ENCODE results near the gene ACO1.
A peak's percentile ranks its signal among the peaks of the same experiment; 100 is the strongest.

Gene ACO1

GRCh38 chr9:32430720-32431119 is 46.3 kb downstream of the ACO1 start:
- no peak overlapping the region for H3K9ac ChIP-seq (ENCODE audit: low read length)
- no peak overlapping the region for H2AFZ ChIP-seq (ENCODE audit: low read depth, low read length, severe bottlenecking)
- no peaks in the 10 kb centered on the region for H3K36me3 ChIP-seq (ENCODE audit: low read length)
- H3K4me3 ChIP-seq (ENCODE audit: insufficient read depth, low read length, poor library complexity, severe bottlenecking) = no peak overlapping the region
- H3K9me3 ChIP-seq (ENCODE audit: insufficient read depth, low read length) = no peaks in the 10 kb centered on the region
- H3F3A ChIP-seq (ENCODE audit: insufficient read depth) = no peaks in the 10 kb centered on the region
- H3K9me2 ChIP-seq (replicated peaks; ENCODE audit: insufficient read depth, low read length) = no peaks in the 10 kb centered on the region
- TF ChIP-seq, protein P1, sequence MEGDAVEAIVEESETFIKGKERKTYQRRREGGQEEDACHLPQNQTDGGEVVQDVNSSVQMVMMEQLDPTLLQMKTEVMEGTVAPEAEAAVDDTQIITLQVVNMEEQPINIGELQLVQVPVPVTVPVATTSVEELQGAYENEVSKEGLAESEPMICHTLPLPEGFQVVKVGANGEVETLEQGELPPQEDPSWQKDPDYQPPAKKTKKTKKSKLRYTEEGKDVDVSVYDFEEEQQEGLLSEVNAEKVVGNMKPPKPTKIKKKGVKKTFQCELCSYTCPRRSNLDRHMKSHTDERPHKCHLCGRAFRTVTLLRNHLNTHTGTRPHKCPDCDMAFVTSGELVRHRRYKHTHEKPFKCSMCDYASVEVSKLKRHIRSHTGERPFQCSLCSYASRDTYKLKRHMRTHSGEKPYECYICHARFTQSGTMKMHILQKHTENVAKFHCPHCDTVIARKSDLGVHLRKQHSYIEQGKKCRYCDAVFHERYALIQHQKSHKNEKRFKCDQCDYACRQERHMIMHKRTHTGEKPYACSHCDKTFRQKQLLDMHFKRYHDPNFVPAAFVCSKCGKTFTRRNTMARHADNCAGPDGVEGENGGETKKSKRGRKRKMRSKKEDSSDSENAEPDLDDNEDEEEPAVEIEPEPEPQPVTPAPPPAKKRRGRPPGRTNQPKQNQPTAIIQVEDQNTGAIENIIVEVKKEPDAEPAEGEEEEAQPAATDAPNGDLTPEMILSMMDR (IDR thresholded peaks at IDR 0.05; ENCODE audit: insufficient read depth, low read length, poor library complexity, severe bottlenecking) = no peak
- TF ChIP-seq EZH2phosphoT487 (conservative IDR thresholded peaks at IDR 0.05; ENCODE audit: low read length) = no peak
- H3K27ac ChIP-seq (ENCODE audit: low read depth, low read length) = no peak overlapping the region
- H4K20me1 ChIP-seq (ENCODE audit: low read depth, low read length) = no peaks in the 10 kb centered on the region
- H3K4me2 ChIP-seq (ENCODE audit: low read depth, low read length, poor library complexity, severe bottlenecking) = no peak overlapping the region
- no peaks in the 10 kb centered on the region for H3K79me2 ChIP-seq (ENCODE audit: insufficient read depth, low read length)
- no peaks in the 10 kb centered on the region for H3K27me3 ChIP-seq (ENCODE audit: low read length)

- Histone ChIP-seq H3K36me3 (ENCODE audit: low read length) (no peaks in the 10 kb centered on the region), H3K4me2 (ENCODE audit: low read depth, low read length, poor library complexity, severe bottlenecking) (no peak overlapping the region), H3F3A (ENCODE audit: insufficient read depth) (no peaks in the 10 kb centered on the region), H2AFZ (ENCODE audit: low read depth, low read length, severe bottlenecking) (no peak overlapping the region), H4K20me1 (ENCODE audit: low read depth, low read length) (no peaks in the 10 kb centered on the region), H3K9me3 (ENCODE audit: insufficient read depth, low read length) (no peaks in the 10 kb centered on the region), H3K27me3 (ENCODE audit: low read length) (no peaks in the 10 kb centered on the region), H3K4me3 (ENCODE audit: insufficient read depth, low read length, poor library complexity, severe bottlenecking) (no peak overlapping the region), H3K27ac (ENCODE audit: low read depth, low read length) (no peak overlapping the region), H3K9ac (ENCODE audit: low read length) (no peak overlapping the region), H3K9me2 (replicated peaks; ENCODE audit: insufficient read depth, low read length) (no peaks in the 10 kb centered on the region), H3K79me2 (ENCODE audit: insufficient read depth, low read length) (no peaks in the 10 kb centered on the region)
- TF ChIP-seq EZH2phosphoT487 (conservative IDR thresholded peaks at IDR 0.05; ENCODE audit: low read length) = no peak
- TF ChIP-seq, protein P1 (IDR thresholded peaks at IDR 0.05; ENCODE audit: insufficient read depth, low read length, poor library complexity, severe bottlenecking) = no peak
These were observed 46.8 kb downstream of the ACO1 start for GRCh38 chr9:32431196-32431595.

DNA sequence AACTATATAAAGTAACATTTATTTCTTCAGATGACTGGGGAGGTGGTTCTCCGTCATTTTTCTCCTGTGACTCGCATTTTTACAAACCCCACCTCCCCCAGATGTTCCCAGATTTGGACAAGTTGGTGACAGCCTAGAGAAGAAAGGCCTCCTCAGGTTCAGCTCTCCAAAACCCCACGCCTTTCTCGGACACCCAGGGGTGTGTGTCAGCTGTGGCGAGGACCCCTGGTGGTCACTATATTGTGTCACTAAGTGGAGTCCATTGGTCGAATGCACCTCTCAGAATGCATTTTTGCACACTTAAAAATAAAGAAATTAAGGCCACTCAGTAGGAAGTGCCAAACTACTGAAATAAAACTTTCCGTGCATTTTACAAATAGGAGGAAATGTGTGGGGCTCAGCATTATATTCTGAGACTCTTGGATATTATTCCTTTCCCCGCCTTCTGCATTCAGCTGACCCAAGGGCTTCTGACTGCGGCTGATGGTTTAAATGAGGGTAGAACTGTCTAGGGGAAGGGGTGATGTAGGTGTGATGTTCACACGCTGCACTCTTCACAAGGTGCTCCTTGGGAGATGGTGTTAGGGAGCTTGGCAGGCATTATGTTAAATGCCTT is 47.6 kb downstream of the ACO1 start:
- Histone ChIP-seq H2AFZ (ENCODE audit: low read depth, low read length, severe bottlenecking) (no peak overlapping the region), H3K4me3 (ENCODE audit: insufficient read depth, low read length, poor library complexity, severe bottlenecking) (no peak overlapping the region), H3K9ac (ENCODE audit: low read length) (no peak overlapping the region), H3K4me2 (ENCODE audit: low read depth, low read length, poor library complexity, severe bottlenecking) (no peak overlapping the region), H4K20me1 (ENCODE audit: low read depth, low read length) (no peaks in the 10 kb centered on the region), H3K79me2 (ENCODE audit: insufficient read depth, low read length) (no peaks in the 10 kb centered on the region), H3K9me3 (ENCODE audit: insufficient read depth, low read length) (no peaks in the 10 kb centered on the region), H3K27me3 (ENCODE audit: low read length) (no peaks in the 10 kb centered on the region), H3K27ac (ENCODE audit: low read depth, low read length) (no peak overlapping the region), H3K9me2 (replicated peaks; ENCODE audit: insufficient read depth, low read length) (no peaks in the 10 kb centered on the region), H3F3A (ENCODE audit: insufficient read depth) (no peaks in the 10 kb centered on the region), H3K36me3 (ENCODE audit: low read length) (no peaks in the 10 kb centered on the region)
- TF ChIP-seq EZH2phosphoT487 (conservative IDR thresholded peaks at IDR 0.05; ENCODE audit: low read length) = no peak
- TF ChIP-seq, protein P1 (IDR thresholded peaks at IDR 0.05; ENCODE audit: insufficient read depth, low read length, poor library complexity, severe bottlenecking) = peak; percentile 13
